ENCODE data around the gene MRTFA.

GRCh38 chr22:40651057-40651456 lies 14.5 kb upstream of the MRTFA start:
- no peak for TF ChIP-seq POLR2A (IDR thresholded peaks at IDR 0.05; ENCODE audit: low read length)
- no peak for TF ChIP-seq GATA1 (IDR thresholded peaks at IDR 0.05; ENCODE audit: low read depth, low read length)

All from erythroblast (primary cell).